GM19468 (cell line): ENCODE measurements around the gene PHYKPL.
"Not testable (repeated sequence)": the region's sequence is repeated elsewhere in the genome, so short reads cannot be mapped to it uniquely, and the experiment has no call there.

Source experiments
- ATAC-seq: cut with Tn5 transposase; IDR thresholded peaks from one replicate; pipeline ENCODE4 v1.9.1; 2021; ENCODE audit warnings: mild to moderate bottlenecking, moderate library complexity, moderate number of reproducible peaks; ENCODE audit not compliant: unreplicated experiment; ENCODE audit errors: extremely low read depth

The PHYKPL gene

GRCh38 chr5:178241231-178241663 is 8.6 kb upstream of the PHYKPL start:
- ATAC-seq, result no peak

GRCh38 chr5:178240766-178241165 is 8.2 kb upstream of the PHYKPL start:
- no peak for ATAC-seq

- no peak for ATAC-seq
Observed at GRCh38 chr5:178240341-178240741, 7.7 kb upstream of the PHYKPL start.

- not testable (repeated sequence) for ATAC-seq
Observed at GRCh38 chr5:178239626-178240301, 7.2 kb upstream of the PHYKPL start.

GRCh38 chr5:178238711-178239592 is 6.3 kb upstream of the PHYKPL start:
- ATAC-seq, result no peak

GRCh38 chr5:178238313-178238635 is 5.7 kb upstream of the PHYKPL start:
- no peak for ATAC-seq

GRCh38 chr5:178237431-178238312 is 5.1 kb upstream of the PHYKPL start:
- ATAC-seq, result no peak

- ATAC-seq, result no peak
Observed at GRCh38 chr5:178236679-178237078, 4.1 kb upstream of the PHYKPL start.

GRCh38 chr5:178236126-178236525 is 3.5 kb upstream of the PHYKPL start:
- no peak for ATAC-seq

GRCh38 chr5:178235588-178235974 is 3.0 kb upstream of the PHYKPL start:
- ATAC-seq, result no peak

GRCh38 chr5:178234750-178235587 is 2.4 kb upstream of the PHYKPL start:
- ATAC-seq, result no peak

GRCh38 chr5:178234121-178234749 is 1.6 kb upstream of the PHYKPL start:
- ATAC-seq, result no peak

GRCh38 chr5:178232920-178233429 is 373 bp upstream of the PHYKPL start:
- ATAC-seq, result no peak

GRCh38 chr5:178231539-178232123 is 971 bp downstream of the PHYKPL start:
- ATAC-seq, result no peak

GRCh38 chr5:178230879-178231538 is 1.6 kb downstream of the PHYKPL start:
- ATAC-seq, result no peak

- ATAC-seq, result no peak
Observed at GRCh38 chr5:178229861-178230260, 2.7 kb downstream of the PHYKPL start.

- not testable (repeated sequence) for ATAC-seq
Observed at GRCh38 chr5:178229111-178229510, 3.5 kb downstream of the PHYKPL start.

- no peak for ATAC-seq
Observed at GRCh38 chr5:178228609-178229008, 4.0 kb downstream of the PHYKPL start.
